DND-41 (cell line): ENCODE data around the gene SIPA1L3.

Experiments
- ATAC-seq: fragments of 200-7000 bp; cut with Tn5 transposase; 3 replicates; pipeline ENCODE4 v1.9.1; 2021; ENCODE audit warnings: low read depth; ENCODE audit not compliant: insufficient read depth
- DNase-seq: peaks from one replicate; pipeline ENCODE4 v3.0.0-alpha.2; 2020
- H2AFZ ChIP-seq: 2 replicates; pipeline ENCODE4 v1.6.0; 2012; ENCODE audit warnings: low read depth, low read length
- H3K27ac ChIP-seq: 2 replicates; pipeline ENCODE4 v1.5.1; 2012; ENCODE audit warnings: low read length, inconsistent platforms
- H3K27me3 ChIP-seq: fragments of 200-600 bp; sonication (generic); 2 replicates; pipeline ENCODE4 v1.6.0; 2012; ENCODE audit warnings: low read length, mild to moderate bottlenecking, inconsistent platforms; ENCODE audit not compliant: insufficient read depth, poor library complexity
- H3K36me3 ChIP-seq: 2 replicates; pipeline ENCODE4 v1.5.1; 2012; ENCODE audit warnings: low read length, inconsistent platforms; ENCODE audit not compliant: insufficient read depth
- H3K4me1 ChIP-seq: 2 replicates; pipeline ENCODE4 v1.5.1; 2012; ENCODE audit warnings: mild to moderate bottlenecking, low read length; ENCODE audit not compliant: insufficient read depth
- H3K4me2 ChIP-seq: 2 replicates; pipeline ENCODE4 v1.6.0; 2012; ENCODE audit warnings: mild to moderate bottlenecking, moderate library complexity, low read length, inconsistent platforms; ENCODE audit not compliant: insufficient read depth
- H3K4me3 ChIP-seq, 2 experiments: fragments of 200-600 bp in 1 of 2; shearing (Covaris generic) in 1 of 2; 2 replicates each; pipeline ENCODE4 v1.5.1; 2012 to 2016; ENCODE audit warnings: inconsistent platforms in 2 of 2, low read length in 2 of 2, mild to moderate bottlenecking in 2 of 2, low read depth in 1 of 2, moderate library complexity in 1 of 2
- H3K79me2 ChIP-seq: 2 replicates; pipeline ENCODE4 v1.6.0; 2012; ENCODE audit warnings: low read length, inconsistent platforms; ENCODE audit not compliant: insufficient read depth
- H3K9ac ChIP-seq: 2 replicates; pipeline ENCODE4 v1.6.0; 2012; ENCODE audit warnings: low read depth, mild to moderate bottlenecking, inconsistent platforms, low read length, moderate library complexity
- H3K9me3 ChIP-seq: 2 replicates; pipeline ENCODE4 v1.5.1; 2012; ENCODE audit warnings: low read length, moderate library complexity, mild to moderate bottlenecking, inconsistent platforms; ENCODE audit not compliant: insufficient read depth, severe bottlenecking
- H4K20me1 ChIP-seq: 2 replicates; pipeline ENCODE4 v1.6.0; 2012; ENCODE audit warnings: low read length; ENCODE audit not compliant: insufficient read depth
- EZH2 ChIP-seq: IDR thresholded peaks from 3 replicates; pipeline ENCODE4 v1.6.1; 2012; ENCODE audit warnings: borderline replicate concordance, low read depth, mild to moderate bottlenecking, moderate library complexity, low read length, inconsistent platforms; ENCODE audit not compliant: severe bottlenecking
- TF ChIP-seq, protein P1 (sequence below): IDR thresholded peaks from 2 replicates; pipeline ENCODE4 v1.5.1; 2012; ENCODE audit warnings: borderline replicate concordance, low read length, moderate library complexity, mild to moderate bottlenecking; ENCODE audit not compliant: poor library complexity, severe bottlenecking; ENCODE audit errors: extremely low read depth

The SIPA1L3 gene

DNA sequence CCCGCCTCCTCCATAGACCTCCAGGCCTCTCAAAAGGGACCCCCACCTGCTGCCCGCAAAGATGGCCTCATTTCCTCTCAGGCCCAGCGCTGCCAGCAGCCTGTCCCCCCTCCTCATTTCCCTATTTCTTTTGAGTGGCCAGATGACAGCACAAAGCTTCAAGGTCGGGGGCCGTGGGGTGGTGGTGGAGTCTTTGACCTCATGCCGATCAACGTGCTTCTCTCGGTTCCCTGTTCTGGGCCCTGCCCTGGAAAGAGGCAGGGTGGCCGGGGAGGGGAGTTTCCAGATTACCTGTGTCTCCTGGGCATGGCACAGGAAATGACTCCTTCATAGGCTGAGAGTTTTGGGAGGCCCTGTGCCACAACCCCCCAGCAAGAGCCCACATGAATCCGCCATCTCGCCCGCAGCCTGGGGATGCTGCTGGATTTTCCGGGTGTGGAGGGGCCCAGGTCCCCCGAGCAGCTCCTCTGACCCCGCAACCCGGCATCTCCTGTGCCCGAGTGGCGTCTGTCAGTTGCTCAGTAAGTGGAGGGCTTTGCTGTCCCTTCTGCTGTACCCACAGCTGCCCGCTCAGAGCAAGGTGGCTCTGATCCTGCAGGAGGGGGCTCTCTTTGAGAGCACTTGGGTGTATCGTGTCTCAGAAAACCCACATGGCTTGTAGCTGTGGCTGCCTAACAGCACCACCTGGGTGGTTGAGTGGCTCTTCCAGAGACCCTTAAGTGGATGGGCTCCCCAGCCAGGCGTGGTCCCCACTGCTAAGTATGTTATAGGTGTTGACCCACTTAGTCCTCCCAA is 139.4 kb downstream of the SIPA1L3 start:
- H3K27me3 ChIP-seq, result no peaks in the 10 kb centered on the region
- no peak overlapping the region for H2AFZ ChIP-seq
- H3K9me3 ChIP-seq, result no peaks in the 10 kb centered on the region
- H3K4me3 ChIP-seq, result no peak overlapping the region
- H3K4me1 ChIP-seq, result peaks cover 36% of the 10 kb centered on the region
- no peak for ATAC-seq
- H3K4me2 ChIP-seq, result no peak overlapping the region
- no peak for TF ChIP-seq EZH2
- TF ChIP-seq, protein P1, sequence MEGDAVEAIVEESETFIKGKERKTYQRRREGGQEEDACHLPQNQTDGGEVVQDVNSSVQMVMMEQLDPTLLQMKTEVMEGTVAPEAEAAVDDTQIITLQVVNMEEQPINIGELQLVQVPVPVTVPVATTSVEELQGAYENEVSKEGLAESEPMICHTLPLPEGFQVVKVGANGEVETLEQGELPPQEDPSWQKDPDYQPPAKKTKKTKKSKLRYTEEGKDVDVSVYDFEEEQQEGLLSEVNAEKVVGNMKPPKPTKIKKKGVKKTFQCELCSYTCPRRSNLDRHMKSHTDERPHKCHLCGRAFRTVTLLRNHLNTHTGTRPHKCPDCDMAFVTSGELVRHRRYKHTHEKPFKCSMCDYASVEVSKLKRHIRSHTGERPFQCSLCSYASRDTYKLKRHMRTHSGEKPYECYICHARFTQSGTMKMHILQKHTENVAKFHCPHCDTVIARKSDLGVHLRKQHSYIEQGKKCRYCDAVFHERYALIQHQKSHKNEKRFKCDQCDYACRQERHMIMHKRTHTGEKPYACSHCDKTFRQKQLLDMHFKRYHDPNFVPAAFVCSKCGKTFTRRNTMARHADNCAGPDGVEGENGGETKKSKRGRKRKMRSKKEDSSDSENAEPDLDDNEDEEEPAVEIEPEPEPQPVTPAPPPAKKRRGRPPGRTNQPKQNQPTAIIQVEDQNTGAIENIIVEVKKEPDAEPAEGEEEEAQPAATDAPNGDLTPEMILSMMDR, result no peak
- H3K27ac ChIP-seq, result peak overlapping the region; percentile 83; the same call in 1 of the 2 replicates
- no peaks in the 10 kb centered on the region for H3K79me2 ChIP-seq
- no peak for DNase-seq
- H3K9ac ChIP-seq, result no peak overlapping the region
- no peaks in the 10 kb centered on the region for H3K36me3 ChIP-seq
- no peaks in the 10 kb centered on the region; the same call in 1 of the 2 replicates for H4K20me1 ChIP-seq

DNA sequence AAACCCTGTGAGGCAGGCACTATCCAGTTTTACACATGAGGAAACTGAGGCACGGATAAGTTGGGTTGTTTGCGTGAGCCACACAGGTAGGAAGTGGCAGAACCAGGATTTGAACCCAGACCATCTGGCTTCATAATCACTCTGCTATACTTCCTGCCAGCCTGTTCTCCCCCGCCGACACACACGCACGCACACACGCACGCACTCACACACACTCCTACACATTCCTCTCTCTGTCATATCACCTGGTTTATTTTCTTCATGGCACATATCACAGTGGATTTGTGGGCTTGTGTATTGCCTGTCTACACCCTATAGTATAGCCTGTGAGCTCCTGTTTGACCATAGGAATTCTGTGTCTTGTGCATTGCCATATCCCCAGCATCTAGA is 140.0 kb downstream of the SIPA1L3 start:
- Histone ChIP-seq H3K27ac (peak overlapping the region; percentile 83), H3K9me3 (no peaks in the 10 kb centered on the region), H3K27me3 (no peaks in the 10 kb centered on the region), H3K9ac (no peak overlapping the region), H3K4me2 (no peak overlapping the region), H3K36me3 (no peaks in the 10 kb centered on the region), H2AFZ (no peak overlapping the region), H4K20me1 (no peaks in the 10 kb centered on the region; the same call in 1 of the 2 replicates), H3K4me3 (no peak overlapping the region), H3K79me2 (no peaks in the 10 kb centered on the region), H3K4me1 (peaks cover 36% of the 10 kb centered on the region)
- DNase-seq (peak; percentile 36), ATAC-seq (no peak)
- TF ChIP-seq, protein P1, result no peak
- no peak for TF ChIP-seq EZH2

DNA sequence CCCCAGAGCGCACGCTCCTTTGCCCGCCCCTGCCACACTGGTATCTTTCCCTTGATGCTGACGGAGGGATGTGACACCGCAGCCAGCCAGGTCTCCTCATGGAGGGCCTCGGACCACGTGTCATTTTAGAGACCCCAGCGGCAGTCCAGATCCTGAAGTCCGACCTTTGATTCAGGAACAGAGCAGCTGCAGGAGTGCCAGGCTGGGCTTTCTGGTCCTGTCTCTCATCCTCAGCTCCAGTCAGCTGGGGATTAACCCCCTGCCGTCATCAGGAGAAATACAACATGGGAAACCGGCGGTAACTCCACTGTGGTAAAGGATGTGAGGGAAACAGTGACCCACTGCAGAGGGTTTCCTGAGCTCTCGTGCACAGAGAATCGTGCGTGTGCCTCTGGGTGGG is 140.6 kb downstream of the SIPA1L3 start:
- no peaks in the 10 kb centered on the region for H3K9me3 ChIP-seq
- peak overlapping the region; percentile 45 for H3K4me2 ChIP-seq
- ATAC-seq, result 0 out of 3 replicates have a peak, but pooled peaks have one; percentile 3
- H3K27me3 ChIP-seq, result no peaks in the 10 kb centered on the region
- H3K4me1 ChIP-seq, result peaks cover 36% of the 10 kb centered on the region
- H2AFZ ChIP-seq, result no peak overlapping the region
- no peak overlapping the region for H3K4me3 ChIP-seq
- peak; percentile 22 for DNase-seq
- no peaks in the 10 kb centered on the region; the same call in 1 of the 2 replicates for H4K20me1 ChIP-seq
- H3K27ac ChIP-seq, result peak overlapping the region; percentile 83
- H3K79me2 ChIP-seq, result no peaks in the 10 kb centered on the region
- H3K9ac ChIP-seq, result peak overlapping the region; percentile 36; the same call in 1 of the 2 replicates
- TF ChIP-seq, protein P1, result no peak
- TF ChIP-seq EZH2, result no peak
- no peaks in the 10 kb centered on the region for H3K36me3 ChIP-seq
